SK-N-SH (cell line): ENCODE results near the gene RFTN1. TPM values are rescaled to one million over a fixed set of nuclear protein-coding genes. Genes with fewer than 3 reads are reported as not detected.
A peak's percentile ranks its signal among the peaks of the same experiment; 100 is the strongest.

ENCODE experiments used
- CTCF ChIA-PET: fragments of 300-600, 350-600 bp; formaldehyde crosslinking; extraction: SDS; loops from one replicate; lab custom pipeline; 2021; lab: Yijun Ruan, JAX
- POLR2A ChIA-PET: fragments of 350-600 bp; sonication (Branson Sonifier 250); formaldehyde crosslinking; extraction: SDS; loops from one replicate; lab custom pipeline; 2020; ENCODE audit warnings: antibody characterized with exemption, inconsistent platforms; lab: Yijun Ruan, JAX
- DNase-seq: peaks from one replicate; pipeline ENCODE4 v3.0.0; 2012
- H2AFZ ChIP-seq: fragments of 200-600 bp; sonication (generic); 2 replicates; pipeline ENCODE4 v1.8.1; 2016; ENCODE audit warnings: antibody characterized with exemption, mild to moderate bottlenecking, low read depth
- H3F3A ChIP-seq: fragments of 200-600 bp; sonication (generic); replicated peaks from 2 replicates; pipeline ENCODE3; 2016; ENCODE audit warnings: antibody characterized with exemption, mild to moderate bottlenecking; ENCODE audit not compliant: insufficient read depth
- H3K27ac ChIP-seq, 2 experiments: fragments of 200-500 bp in 1 of 2; fragments of 200-600 bp in 1 of 2; sonication (Bioruptor generic) in 1 of 2; sonication (generic), shearing (Covaris generic) in 1 of 2; 2 replicates each; pipeline versions ENCODE4 v1.5.1 to v1.6.1; 2014 to 2016; ENCODE audit warnings: low read depth in 2 of 2, inconsistent platforms in 1 of 2, low read length in 1 of 2, mild to moderate bottlenecking in 1 of 2, mixed read lengths in 1 of 2
- H3K27me3 ChIP-seq: fragments of 200-600 bp; sonication (generic), shearing (Covaris generic); 2 replicates; pipeline ENCODE4 v1.6.1; 2016; ENCODE audit warnings: mixed run types; ENCODE audit not compliant: insufficient read depth
- H3K36me3 ChIP-seq, 2 experiments: fragments of 200-500 bp in 1 of 2; fragments of 200-600 bp in 1 of 2; sonication (Bioruptor generic) in 1 of 2; sonication (generic) in 1 of 2; replicated peaks in 1 of 2; 2 replicates each; pipeline versions ENCODE3 to v1.5.1; 2014 to 2016; ENCODE audit warnings: low read length in 1 of 2, mild to moderate bottlenecking in 1 of 2; ENCODE audit not compliant: insufficient read depth in 2 of 2, control insufficient read depth in 1 of 2
- H3K4me1 ChIP-seq, 2 experiments: fragments of 200-500 bp in 1 of 2; fragments of 200-600 bp in 1 of 2; sonication (Bioruptor generic) in 1 of 2; sonication (generic), shearing (Covaris generic) in 1 of 2; 2 replicates each; pipeline versions ENCODE4 v1.5.1 to v1.6.1; 2014 to 2016; ENCODE audit warnings: low read depth in 1 of 2, low read length in 1 of 2, mixed run types in 1 of 2; ENCODE audit not compliant: insufficient read depth in 2 of 2, control insufficient read depth in 1 of 2
- H3K4me2 ChIP-seq: fragments of 200-600 bp; sonication (generic), shearing (Covaris generic); 2 replicates; pipeline ENCODE4 v1.6.1; 2017; ENCODE audit warnings: mixed run types
- H3K4me3 ChIP-seq, 2 experiments: fragments of 200-500 bp in 1 of 2; fragments of 200-600 bp in 1 of 2; sonication (Bioruptor generic) in 1 of 2; sonication (generic), shearing (Covaris generic) in 1 of 2; 2 replicates each; pipeline versions ENCODE4 v1.5.1 to v1.8.1; 2014 to 2016; ENCODE audit warnings: low read depth in 2 of 2, inconsistent platforms in 1 of 2, low read length in 1 of 2, mild to moderate bottlenecking in 1 of 2, mixed read lengths in 1 of 2, moderate library complexity in 1 of 2
- H3K79me2 ChIP-seq: fragments of 200-600 bp; sonication (generic); 2 replicates; pipeline ENCODE4 v1.8.1; 2017; ENCODE audit warnings: mild to moderate bottlenecking; ENCODE audit not compliant: insufficient read depth
- H3K9ac ChIP-seq: fragments of 200-600 bp; sonication (generic); 2 replicates; pipeline ENCODE4 v1.6.1; 2017; ENCODE audit warnings: mixed run types
- H3K9me2 ChIP-seq: fragments of 200-600 bp; sonication (generic); 2 replicates; pipeline ENCODE4 v1.6.1; 2017; ENCODE audit warnings: mixed run types
- H3K9me3 ChIP-seq: fragments of 200-600 bp; sonication (generic); 2 replicates; pipeline ENCODE4 v1.6.1; 2017; ENCODE audit warnings: mixed run types, mild to moderate bottlenecking, moderate library complexity
- H4K20me1 ChIP-seq: fragments of 200-600 bp; sonication (generic); 2 replicates; pipeline ENCODE4 v1.6.1; 2017; ENCODE audit warnings: mild to moderate bottlenecking, mixed run types; ENCODE audit not compliant: insufficient read depth
- CHD2 ChIP-seq: fragments of 150-350 bp; IDR thresholded peaks from 2 replicates; pipeline ENCODE4 v1.6.1; 2018; ENCODE audit warnings: low read length; ENCODE audit not compliant: partially characterized antibody
- EZH2phosphoT487 ChIP-seq: fragments of 200-600 bp; sonication (generic); IDR thresholded peaks from 2 replicates; pipeline ENCODE4 v1.6.1; 2017; ENCODE audit warnings: low read depth, mixed run types, mild to moderate bottlenecking, antibody characterized with exemption, moderate library complexity, borderline replicate concordance
- FOSL2 ChIP-seq: IDR thresholded peaks from 2 replicates; pipeline ENCODE4 v1.4.0; 2012; ENCODE audit warnings: low read depth, mild to moderate bottlenecking, moderate library complexity, borderline replicate concordance
- GABPA ChIP-seq: IDR thresholded peaks from 2 replicates; pipeline ENCODE4 v1.4.0; 2012; ENCODE audit warnings: low read depth, mild to moderate bottlenecking
- GATA2 ChIP-seq: sonication (generic); formaldehyde crosslinking; IDR thresholded peaks from 2 replicates; pipeline ENCODE4 v1.5.0; 2020; ENCODE audit warnings: mild to moderate bottlenecking, missing genetic modification reagents
- MEF2A ChIP-seq: IDR thresholded peaks from 2 replicates; pipeline ENCODE4 v1.4.0; 2012; ENCODE audit warnings: low read depth, borderline replicate concordance
- MXI1 ChIP-seq: IDR thresholded peaks from 2 replicates; pipeline ENCODE4 v1.6.1; 2012; ENCODE audit warnings: mild to moderate bottlenecking, low read depth, low read length, improper control_type of control experiment
- NRF1 ChIP-seq: IDR thresholded peaks from 2 replicates; pipeline ENCODE4 v1.6.1; 2012; ENCODE audit warnings: low read depth, mild to moderate bottlenecking, low read length
- PBX3 ChIP-seq: IDR thresholded peaks from 2 replicates; pipeline ENCODE4; 2012
- REST ChIP-seq: IDR thresholded peaks from 2 replicates; pipeline ENCODE4 v1.6.1; 2012; ENCODE audit warnings: mild to moderate bottlenecking, low read depth, low read length, moderate library complexity
- TCF12 ChIP-seq: IDR thresholded peaks from 2 replicates; pipeline ENCODE4 v1.4.0; 2012
- USF2 ChIP-seq: fragments of 150-350 bp; IDR thresholded peaks from 2 replicates; pipeline ENCODE4 v1.6.1; 2017; ENCODE audit warnings: antibody characterized with exemption, low read length, low read depth, borderline replicate concordance
- YY1 ChIP-seq: IDR thresholded peaks from 2 replicates; pipeline ENCODE4 v1.4.0; 2012; ENCODE audit warnings: low read depth, mild to moderate bottlenecking
- WGBS: methylation state at CpG from one replicate; pipeline ENCODE4 v1.1.6; 2017; ENCODE audit warnings: low lambda C conversion rate; 5-methylcytosine and 5-hydroxymethylcytosine counted together
- polyA plus RNA-seq, 3 experiments: library from polyadenylated mRNA; depleted of rRNA; stranded (reverse); fragments of >200 nt; gene quantifications; 2 replicates each; pipeline ENCODE4 v1.2.3, GENCODE V29; 2012

RFTN1 gene
- polyA plus RNA-seq, 1 of the 3 experiments (the other 2 are of a cell fraction), result 21.2 TPM

GRCh38 chr3:16474920-16475319, 38.6 kb downstream of the RFTN1 start:
- peaks cover 5% of the 10 kb centered on the region for H3F3A ChIP-seq
- no peak for DNase-seq
- H2AFZ ChIP-seq, result no peak overlapping the region
- peaks cover 22% of the 10 kb centered on the region for H3K79me2 ChIP-seq
- H3K9ac ChIP-seq, result no peak overlapping the region
- TF ChIP-seq FOSL2 (no peak), EZH2phosphoT487 (no peak), YY1 (no peak)
- peak overlapping the region; percentile 10 to 58; a peak in 1 of 4 replicates for H3K27ac ChIP-seq
- no peaks in the 10 kb centered on the region for H3K27me3 ChIP-seq
- no peaks in the 10 kb centered on the region for H4K20me1 ChIP-seq
- H3K4me1 ChIP-seq, result peaks cover 19 to 39% of the 10 kb centered on the region in 2 experiments; a peak in 2 of 4 replicates
- no peaks in the 10 kb centered on the region for H3K9me3 ChIP-seq
- CTCF ChIA-PET, result interaction anchor here (0.9 kb wide), 1 partner anchor 20 kb away, joined by 4 read pairs; no protein-coding TSS in a partner anchor
- POLR2A ChIA-PET, result no interaction called here
- H3K9me2 ChIP-seq, result no peaks in the 10 kb centered on the region
- H3K36me3 ChIP-seq, result peaks cover 18 to 19% of the 10 kb centered on the region in 2 experiments
- H3K4me3 ChIP-seq, result no peak overlapping the region
- WGBS, result 83% methylated on average over 7 of the region's 7 CpGs
- peak overlapping the region; percentile 32; the same call in 1 of the 2 replicates for H3K4me2 ChIP-seq

GRCh38 chr3:16474216-16474615, 39.3 kb downstream of the RFTN1 start:
- ChIA-PET POLR2A (no interaction called here), CTCF (interaction anchor here (1.0 to 1.2 kb wide), 2 partner anchors 184 to 207 kb away, joined by 4 to 5 read pairs; no protein-coding TSS in a partner anchor)
- Histone ChIP-seq H3K36me3 (peaks cover 18 to 19% of the 10 kb centered on the region in 2 experiments), H3K27me3 (no peaks in the 10 kb centered on the region), H2AFZ (no peak overlapping the region), H3K9ac (no peak overlapping the region), H3F3A (peaks cover 7% of the 10 kb centered on the region), H3K4me3 (no peak overlapping the region), H3K9me3 (no peaks in the 10 kb centered on the region), H3K79me2 (peaks cover 24% of the 10 kb centered on the region), H3K4me2 (peak overlapping the region; percentile 32; the same call in 1 of the 2 replicates), H3K27ac (peak overlapping the region in 1 of 2 experiments; percentile 58; a peak in 2 of 4 replicates), H3K9me2 (no peaks in the 10 kb centered on the region), H3K4me1 (peaks cover 24 to 40% of the 10 kb centered on the region in 2 experiments; a peak in 2 of 4 replicates), H4K20me1 (no peaks in the 10 kb centered on the region)
- no peak for DNase-seq
- WGBS, result 56% methylated on average over 2 of the region's 2 CpGs
- TF ChIP-seq TCF12 (0 out of 2 replicates have a peak, but pooled peaks have one; percentile 15), FOSL2 (no peak), GABPA (no peak), USF2 (no peak), PBX3 (peak; percentile 43; the same call in 1 of the 2 replicates)

GRCh38 chr3:16472593-16472992, 40.9 kb downstream of the RFTN1 start:
- Histone ChIP-seq H3K27me3 (no peaks in the 10 kb centered on the region), H2AFZ (no peak overlapping the region), H3K4me3 (no peak overlapping the region), H4K20me1 (no peaks in the 10 kb centered on the region), H3K4me2 (no peak overlapping the region), H3K9me3 (no peaks in the 10 kb centered on the region), H3K9me2 (no peaks in the 10 kb centered on the region), H3K27ac (peak overlapping the region in 1 of 2 experiments; percentile 16; a peak in 1 of 4 replicates), H3K9ac (no peak overlapping the region), H3K4me1 (peaks cover 25 to 49% of the 10 kb centered on the region in 2 experiments; a peak in 3 of 4 replicates), H3F3A (peaks cover 18% of the 10 kb centered on the region), H3K79me2 (peaks cover 15% of the 10 kb centered on the region; the same call in 1 of the 2 replicates), H3K36me3 (peaks cover 18 to 19% of the 10 kb centered on the region in 2 experiments)
- DNase-seq, result no peak
- POLR2A ChIA-PET, result no interaction called here
- WGBS, result 93% methylated on average over 8 of the region's 8 CpGs
- CTCF ChIA-PET, result no interaction called here
- TF ChIP-seq CHD2 (no peak), NRF1 (no peak), MEF2A (no peak), USF2 (no peak), FOSL2 (no peak), REST (no peak), GATA2 (CRISPR knock-in tag) (no peak), YY1 (no peak), MXI1 (no peak)
